GOT3 (cell line): ENCODE data around the gene LZTFL1.

ENCODE experiments used
- DNase-seq: peaks from one replicate; lab custom pipeline; 2025; ENCODE audit warnings: mixed read lengths; lab: John Stamatoyannopoulos, UW

LZTFL1 gene

GRCh38 chr3:45807681-45808540 lies 34.0 kb downstream of the LZTFL1 start:
- DNase-seq = no peak

GRCh38 chr3:45807133-45807532 lies 34.8 kb downstream of the LZTFL1 start:
- DNase-seq = no peak

- no peak for DNase-seq
These were observed 35.8 kb downstream of the LZTFL1 start for GRCh38 chr3:45806072-45806471.

GRCh38 chr3:45803252-45803935 lies 38.5 kb downstream of the LZTFL1 start:
- no peak for DNase-seq

DNA sequence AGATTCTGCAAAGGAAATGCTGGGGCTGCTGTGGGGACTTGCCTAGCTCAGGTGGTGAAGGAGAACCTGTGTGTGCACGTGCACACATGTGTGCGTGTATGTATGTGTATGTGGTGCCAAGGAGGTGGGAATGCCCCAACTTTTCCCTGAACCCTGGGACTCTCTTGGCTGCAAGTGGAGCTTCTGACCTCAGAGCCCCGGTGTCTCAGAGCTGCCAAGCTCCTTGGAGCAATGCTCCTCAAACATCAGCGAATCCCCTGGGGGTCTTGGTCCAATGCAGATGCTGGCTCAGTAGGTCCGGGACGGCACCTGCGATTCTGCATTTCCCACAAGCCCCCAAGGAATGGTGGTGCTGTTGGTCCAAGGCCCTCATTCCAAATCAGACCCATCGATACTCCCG lies 39.8 kb downstream of the LZTFL1 start:
- DNase-seq = no peak

DNA sequence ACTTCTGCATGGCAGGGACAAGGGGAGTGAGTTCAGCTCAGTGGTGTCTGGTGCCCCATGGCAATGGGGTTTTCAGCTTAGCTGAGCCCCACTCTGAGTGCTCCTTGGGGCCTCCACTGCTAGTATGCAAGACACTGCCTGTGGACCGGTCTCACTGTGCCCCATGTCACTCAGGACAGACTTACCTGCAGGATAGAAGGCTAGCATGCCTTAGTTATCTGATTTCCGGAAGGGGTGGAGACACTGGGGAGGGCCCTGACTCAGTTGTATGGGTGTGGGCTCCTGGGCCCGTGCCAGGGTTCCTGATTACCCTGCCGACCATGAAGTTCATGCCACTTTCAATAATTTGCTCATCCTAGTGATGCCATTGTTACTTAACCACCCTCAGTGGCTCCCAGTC lies 41.3 kb downstream of the LZTFL1 start:
- DNase-seq = no peak

GRCh38 chr3:45799586-45799985 lies 42.3 kb downstream of the LZTFL1 start:
- no peak for DNase-seq

DNA sequence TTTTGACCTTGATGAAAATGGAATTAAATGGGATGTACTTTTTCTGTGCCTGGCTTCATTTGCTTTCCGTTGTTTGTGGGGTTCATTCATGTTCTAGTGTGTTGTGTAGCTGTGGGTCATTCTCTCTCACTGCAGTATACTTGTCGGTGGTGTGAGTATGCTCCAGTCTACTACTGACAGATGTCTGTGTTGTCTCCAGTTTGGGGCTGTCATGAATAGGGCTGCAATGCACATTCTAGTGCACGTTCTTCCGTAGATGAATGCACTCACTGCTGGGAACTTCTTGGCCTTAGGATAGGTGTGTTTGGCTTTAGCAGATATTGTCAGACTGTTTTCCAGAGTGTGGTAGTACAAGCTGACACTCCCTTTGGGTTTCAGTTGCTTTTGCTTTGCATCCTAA lies 43.9 kb downstream of the LZTFL1 start:
- no peak for DNase-seq

DNA sequence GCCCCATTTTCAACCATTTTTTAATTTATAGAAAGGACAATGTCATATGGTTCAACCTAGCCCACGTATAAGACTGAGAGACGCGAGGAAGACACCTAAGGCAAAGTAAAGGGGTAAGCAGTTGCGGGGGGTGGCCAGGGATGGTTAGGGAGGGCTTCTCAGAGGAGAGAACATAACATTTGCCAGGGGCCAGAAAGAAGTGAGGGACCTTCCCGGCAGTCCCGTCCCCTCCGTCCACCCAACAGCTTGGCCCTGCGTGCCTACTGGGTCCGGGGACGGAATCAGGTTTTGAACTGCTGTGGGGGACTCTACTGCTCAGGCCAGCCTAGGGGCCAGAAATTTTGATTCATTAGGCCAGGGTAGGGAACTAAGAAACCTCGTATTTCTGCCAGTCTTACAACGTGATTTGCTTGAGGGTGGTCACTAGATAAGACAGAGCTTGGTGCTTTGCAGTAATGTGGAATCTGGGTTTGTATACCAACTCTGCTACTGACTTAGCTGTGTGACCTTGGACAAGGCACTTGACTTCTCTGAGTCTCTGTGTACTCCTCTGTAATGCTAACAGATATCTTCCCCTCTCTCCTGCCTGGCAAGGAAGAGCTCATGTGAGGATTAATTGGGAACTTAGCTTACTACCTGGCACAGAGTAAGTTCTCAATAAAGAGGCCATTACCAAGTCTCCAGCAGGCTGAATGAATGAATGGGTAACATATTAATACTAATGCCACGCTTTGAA lies 44.8 kb downstream of the LZTFL1 start:
- no peak for DNase-seq

- DNase-seq = no peak
These were observed 45.8 kb downstream of the LZTFL1 start, which contains the start of gene SLC6A20 for GRCh38 chr3:45795882-45796765. TSS of gene SLC6A20 (minus strand) at chr3:45796536. CDS start at chr3:45796419, 117 bp downstream.

- no peak for DNase-seq
These were observed 46.4 kb downstream of the LZTFL1 start for GRCh38 chr3:45795509-45795881.

GRCh38 chr3:45794660-45795059 lies 47.3 kb downstream of the LZTFL1 start:
- no peak for DNase-seq

GRCh38 chr3:45794177-45794560 lies 47.8 kb downstream of the LZTFL1 start:
- no peak for DNase-seq

GRCh38 chr3:45793482-45794176 lies 48.3 kb downstream of the LZTFL1 start:
- DNase-seq = no peak

GRCh38 chr3:45792516-45793172 lies 49.3 kb downstream of the LZTFL1 start:
- DNase-seq = no peak

GRCh38 chr3:45792036-45792435 lies 49.9 kb downstream of the LZTFL1 start:
- DNase-seq = no peak

GRCh38 chr3:45790596-45790995 lies 51.3 kb downstream of the LZTFL1 start:
- no peak for DNase-seq

DNA sequence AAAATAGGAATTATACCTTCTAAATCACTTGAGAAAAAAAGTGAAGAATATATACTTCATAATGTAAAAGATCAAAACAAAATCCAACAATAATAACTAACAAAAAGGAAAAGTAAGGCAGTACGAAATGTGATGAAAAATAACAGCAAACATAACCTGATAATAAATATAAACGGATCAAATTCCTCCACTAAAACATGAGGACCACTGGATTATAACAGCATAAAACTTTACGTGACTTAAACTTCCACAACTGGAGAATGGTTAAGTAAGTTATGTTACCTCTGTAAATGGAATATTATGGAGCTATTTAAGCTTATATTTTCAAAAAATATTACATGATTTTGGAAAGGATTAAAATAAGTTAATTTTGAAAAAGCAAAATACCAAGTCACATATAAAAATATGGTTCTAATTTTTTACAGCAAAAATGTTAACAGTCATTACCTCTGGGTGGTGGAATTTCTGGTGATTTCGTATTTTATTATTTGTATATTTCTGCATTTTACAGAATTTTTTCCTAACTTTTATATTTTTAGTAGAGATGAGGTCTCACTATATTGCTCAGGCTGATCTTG lies 52.6 kb downstream of the LZTFL1 start:
- no peak for DNase-seq

DNA sequence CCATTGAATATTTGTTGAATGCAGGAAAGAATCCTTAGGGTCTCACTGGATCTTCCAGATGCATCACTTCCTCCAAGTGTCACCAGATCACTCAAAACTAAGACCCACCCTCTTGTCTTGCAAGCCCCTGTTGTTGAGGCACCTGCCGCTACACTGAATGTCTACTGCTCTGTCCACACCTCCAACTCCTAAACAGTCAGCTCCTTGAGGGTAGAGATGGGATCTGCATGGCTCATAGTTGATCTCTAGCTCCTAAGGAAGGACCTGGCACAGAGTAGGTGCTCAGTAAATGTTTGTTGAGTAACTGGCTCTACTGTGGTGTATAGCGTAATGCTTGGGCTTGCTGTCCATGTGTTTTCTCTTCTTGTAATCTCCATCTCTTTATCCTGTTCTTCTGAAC lies 54.4 kb downstream of the LZTFL1 start:
- DNase-seq = no peak
